DOHH2 (cell line): ENCODE results near the gene CD28.

ENCODE experiments used
- CTCF ChIP-seq: fragments of 200-600 bp; sonication (generic); IDR thresholded peaks from one replicate; pipeline ENCODE4 v1.5.1; 2014; ENCODE audit warnings: antibody characterized with exemption, mild to moderate bottlenecking, low read depth, low read length; ENCODE audit not compliant: poor library complexity, severe bottlenecking
- EZH2phosphoT487 ChIP-seq: fragments of 200-600 bp; sonication (generic); IDR thresholded peaks from 2 replicates; pipeline ENCODE4 v1.6.1; 2017; ENCODE audit warnings: borderline replicate concordance, mild to moderate bottlenecking, antibody characterized with exemption, low read length, moderate library complexity, mixed read lengths

- TF ChIP-seq CTCF (no peak), EZH2phosphoT487 (no peak)
These were observed 9.2 kb upstream of the CD28 start for GRCh38 chr2:203697190-203697589.
